HG03354 (cell line): ENCODE measurements around the gene ANXA1.

ENCODE experiments used
- ATAC-seq: cut with Tn5 transposase; IDR thresholded peaks from one replicate; pipeline ENCODE4 v1.9.1; 2021; ENCODE audit warnings: mild to moderate bottlenecking; ENCODE audit not compliant: unreplicated experiment, poor library complexity, severe bottlenecking

ANXA1 gene

DNA sequence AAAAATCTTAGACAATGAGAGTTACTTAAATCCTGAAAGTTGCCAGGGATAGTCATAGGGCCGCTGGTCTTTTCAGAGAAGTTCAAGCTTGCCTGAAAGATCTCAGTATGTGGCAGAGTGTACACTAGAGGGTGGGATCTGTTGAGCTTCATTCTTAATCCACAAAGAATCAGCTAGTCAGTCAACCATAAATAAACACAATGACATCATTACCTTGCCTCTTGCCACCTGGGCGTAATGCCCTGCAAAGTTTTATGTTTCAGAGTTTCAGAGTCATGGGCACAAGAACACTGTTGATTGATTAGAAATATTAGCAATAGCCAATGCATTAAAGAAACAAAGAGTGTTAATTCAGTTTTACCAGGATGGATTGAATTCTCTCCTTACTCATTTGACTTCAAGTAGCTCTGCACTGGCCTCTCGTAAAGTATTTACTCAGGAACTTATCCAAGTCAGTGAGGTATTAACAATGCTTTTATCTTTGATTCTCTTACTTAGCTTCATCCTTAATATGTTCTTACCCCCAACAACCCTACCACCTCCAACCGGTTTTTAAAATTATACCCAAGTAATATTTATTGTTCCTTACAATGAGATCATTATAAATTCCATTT is 14.3 kb upstream of the ANXA1 start:
- ATAC-seq: no peak

DNA sequence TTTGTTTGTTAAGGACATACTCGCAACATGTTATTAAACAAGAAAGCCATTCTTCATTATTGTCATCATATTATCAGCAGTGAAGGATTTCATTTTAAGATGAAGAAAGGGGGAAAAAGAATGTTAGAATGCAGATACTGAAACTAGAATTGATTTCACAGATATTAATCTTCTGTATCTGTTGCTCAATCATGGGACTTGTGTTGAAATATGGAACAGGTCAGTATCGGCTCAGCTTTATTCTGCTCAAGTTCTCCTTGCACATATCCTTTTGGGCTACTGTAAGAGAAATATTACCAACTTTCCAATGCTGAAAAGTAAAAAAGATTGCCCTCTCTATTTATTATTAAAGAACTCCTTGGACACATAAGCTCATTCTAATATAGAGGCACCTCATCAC is 13.8 kb upstream of the ANXA1 start:
- ATAC-seq: no peak

DNA sequence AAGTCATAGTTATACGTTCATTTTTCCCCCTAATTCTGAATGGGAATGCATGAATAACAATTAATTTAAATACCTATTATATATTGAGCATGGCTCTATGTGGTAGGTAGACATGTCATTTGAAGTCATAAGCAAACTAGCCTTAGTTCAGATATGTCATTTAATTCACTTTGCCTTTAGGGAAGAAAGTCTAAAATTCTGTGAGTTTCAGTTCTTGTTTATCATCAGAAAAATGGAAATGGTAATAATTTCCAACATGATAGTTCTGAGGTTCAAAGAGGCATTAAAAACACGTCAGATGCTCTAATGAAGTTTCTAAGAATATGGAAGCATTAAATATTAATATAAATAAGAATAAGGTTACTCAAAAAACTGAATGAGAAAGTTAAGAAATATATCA is 13.1 kb upstream of the ANXA1 start:
- no peak for ATAC-seq

DNA sequence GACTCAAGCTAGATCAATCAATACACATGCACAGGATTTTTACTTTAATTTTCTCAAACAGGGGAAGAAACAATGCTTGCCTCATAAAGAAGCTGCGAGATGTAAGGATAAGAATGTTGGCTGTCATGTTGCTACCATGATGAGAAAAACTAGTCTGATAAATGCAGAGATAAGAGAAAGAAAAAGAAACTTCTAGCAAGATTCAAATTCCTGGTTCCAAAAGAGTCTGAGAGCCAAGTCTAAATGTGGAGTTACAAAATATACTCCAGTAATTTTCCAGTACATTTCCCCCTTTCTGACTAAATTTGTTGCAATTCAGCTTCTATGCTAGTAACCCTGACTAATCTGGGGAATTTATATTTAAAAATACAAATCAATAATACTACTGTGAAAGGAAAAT is 10.4 kb upstream of the ANXA1 start:
- no peak for ATAC-seq

DNA sequence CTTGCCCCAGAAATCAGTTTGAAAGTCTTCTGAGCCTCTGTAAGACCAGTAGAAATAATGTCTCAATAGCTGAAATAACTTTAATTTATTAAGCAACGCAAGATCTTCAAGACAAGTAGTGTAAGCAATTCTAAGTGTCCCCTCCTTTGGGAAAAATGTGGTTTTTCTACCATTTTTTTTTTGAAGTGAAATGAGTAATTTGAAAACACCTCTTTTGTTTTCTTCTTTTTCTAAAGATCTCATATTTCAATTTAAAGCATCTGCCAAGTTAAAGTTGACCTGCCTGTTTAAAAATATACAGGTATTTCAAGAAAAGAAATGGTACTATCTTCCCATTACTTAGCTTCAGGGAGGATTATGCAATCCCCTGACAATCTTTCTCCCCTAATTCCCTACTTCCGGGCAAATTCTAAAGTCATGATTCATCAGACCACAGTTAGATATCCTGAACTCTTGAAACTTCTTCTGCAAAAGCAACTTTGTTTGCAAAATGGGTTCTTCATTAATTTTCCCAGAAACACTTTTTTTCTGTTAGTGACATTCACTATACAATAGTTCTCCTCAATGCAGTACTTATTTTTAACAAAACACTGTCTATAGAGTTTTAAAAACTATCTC is 7.8 kb upstream of the ANXA1 start:
- ATAC-seq: no peak

DNA sequence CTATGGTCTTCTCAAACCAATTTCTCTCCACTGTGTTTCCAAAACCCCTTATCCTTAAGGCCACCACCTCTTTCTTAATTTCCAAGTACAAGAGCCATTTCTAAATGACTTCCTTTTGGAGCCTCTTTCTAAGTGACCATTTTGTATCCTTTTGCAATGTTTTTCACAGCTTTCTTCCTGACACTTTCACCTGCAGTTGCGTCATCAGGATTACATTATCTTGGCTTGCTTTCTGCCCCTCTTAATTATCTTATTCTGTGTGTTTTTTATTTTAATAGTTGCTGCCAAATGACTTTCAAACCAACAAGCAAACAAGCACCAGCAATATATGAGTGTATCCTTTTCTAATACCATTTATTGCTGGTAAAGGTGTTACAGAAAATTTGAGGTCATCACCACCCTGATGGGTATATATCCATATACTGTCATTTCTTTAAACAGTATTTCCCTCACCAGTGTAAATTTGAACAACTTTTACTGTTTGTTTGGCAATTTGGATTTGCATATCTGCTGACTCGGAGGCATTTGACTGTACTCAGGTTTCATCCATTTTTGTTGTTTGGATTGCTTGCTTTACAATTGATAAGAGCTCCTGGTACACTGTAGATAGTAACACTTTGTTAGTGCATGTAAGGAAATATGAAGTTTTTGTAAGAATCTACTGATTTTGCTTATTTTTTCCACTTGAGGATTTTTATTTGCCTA is 5.4 kb upstream of the ANXA1 start:
- ATAC-seq: no peak

DNA sequence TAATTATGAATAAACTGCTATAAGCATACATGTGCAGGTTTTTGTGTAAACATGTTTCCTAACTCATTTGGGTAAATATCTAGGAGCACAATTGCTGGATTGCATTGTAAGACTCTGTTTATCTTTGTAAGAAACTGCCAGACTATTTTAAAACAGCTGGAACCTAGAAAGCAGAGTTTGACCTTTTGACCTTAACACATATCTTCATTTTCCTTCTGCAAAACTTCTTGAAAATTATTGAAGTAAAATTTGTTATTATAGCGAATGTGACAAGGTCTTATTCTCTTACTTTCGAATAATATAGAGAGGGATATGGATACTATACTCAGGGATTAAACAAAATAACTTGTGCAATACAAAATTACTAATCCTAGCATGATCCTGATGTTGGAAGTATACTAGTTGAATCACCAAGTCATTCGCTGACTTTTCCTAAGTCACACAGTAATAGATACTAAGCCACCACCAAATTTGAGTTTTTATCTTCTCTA is 3.2 kb upstream of the ANXA1 start:
- ATAC-seq: no peak

DNA sequence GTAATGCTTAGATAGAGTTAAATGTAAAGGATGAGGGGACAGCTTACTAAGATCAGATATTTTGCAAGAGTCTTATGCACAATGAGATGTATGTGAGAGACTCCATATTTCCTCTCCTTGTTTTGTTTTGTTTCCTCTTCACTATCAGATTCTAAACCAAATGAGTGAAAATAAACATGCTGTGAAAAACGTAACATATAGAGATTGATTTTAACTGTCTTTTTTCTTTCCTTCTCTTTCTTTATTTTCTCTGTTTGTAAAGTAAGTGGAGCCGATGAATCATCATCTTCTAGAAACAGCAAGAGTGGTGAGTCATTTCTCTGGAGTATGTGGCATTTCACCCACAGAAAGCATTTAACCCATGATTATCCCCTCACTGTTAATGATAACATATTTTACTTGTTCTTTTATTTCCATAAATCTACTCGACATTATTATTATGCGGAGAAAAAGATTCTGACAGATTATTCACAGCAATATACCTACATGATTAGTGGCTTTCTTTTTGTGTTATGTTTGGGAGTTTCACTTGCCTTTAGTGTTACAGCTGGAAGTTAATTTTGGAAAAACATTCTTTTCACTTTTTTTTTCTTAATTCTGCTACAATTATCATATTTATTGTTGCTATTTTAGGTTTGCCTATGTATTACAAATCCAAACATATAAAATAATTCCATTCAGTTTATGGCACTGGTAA is 2.1 kb upstream of the ANXA1 start:
- ATAC-seq: peak; percentile 87

DNA sequence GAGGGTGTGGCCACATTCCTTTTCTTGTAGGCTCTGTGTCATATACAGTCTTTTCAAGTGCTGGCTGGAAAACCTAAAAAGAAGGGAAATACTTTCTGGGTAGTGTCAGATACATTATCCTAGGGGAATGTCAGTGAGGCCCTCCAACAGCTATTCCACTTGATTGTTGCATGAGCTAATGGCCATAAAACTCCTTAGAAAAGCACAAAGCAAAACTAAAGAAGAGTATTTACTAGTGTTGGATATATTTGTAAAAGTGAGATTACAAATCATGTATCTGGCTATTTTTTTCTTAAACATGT is 829 bp downstream of the ANXA1 start:
- no peak for ATAC-seq

DNA sequence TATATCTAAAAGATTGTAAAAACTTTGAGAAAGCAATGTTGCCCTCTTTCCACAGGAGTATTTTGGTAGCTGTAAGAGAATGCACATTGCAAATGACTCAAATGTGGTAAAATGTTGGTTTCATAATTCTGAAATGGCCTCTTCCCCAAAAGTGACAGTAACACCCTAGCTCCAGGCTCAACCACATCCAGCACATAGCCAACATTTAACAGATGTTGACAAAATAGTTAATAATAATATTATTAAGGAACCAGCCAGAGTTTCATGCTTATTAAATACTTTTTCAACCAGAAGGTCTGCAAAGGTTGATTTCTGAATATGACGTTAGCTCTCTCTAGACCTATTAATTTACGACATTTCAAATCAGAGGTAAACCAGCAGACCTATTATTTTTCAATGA is 1.3 kb downstream of the ANXA1 start:
- peak; percentile 58 for ATAC-seq

DNA sequence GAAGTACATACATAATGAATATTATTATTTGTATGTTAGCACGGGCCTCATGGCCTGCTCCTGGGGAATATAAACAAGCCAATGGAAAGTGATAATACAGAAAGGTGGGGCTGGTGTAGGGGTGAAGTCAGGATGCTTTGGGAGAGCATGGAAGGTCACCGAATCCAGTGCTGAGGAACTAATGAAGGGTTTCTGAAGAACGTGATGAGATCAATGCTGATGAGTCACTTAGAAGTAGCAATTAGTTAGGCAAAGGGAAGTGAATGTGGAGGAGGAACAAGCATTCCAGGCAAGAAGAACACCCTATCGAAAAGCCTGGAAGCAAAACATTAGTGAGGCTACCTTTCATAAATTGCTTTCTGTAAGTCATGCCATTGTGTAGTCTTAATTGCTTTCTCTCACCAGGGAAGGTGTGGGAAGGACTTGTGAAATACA is 2.1 kb downstream of the ANXA1 start:
- ATAC-seq: no peak

DNA sequence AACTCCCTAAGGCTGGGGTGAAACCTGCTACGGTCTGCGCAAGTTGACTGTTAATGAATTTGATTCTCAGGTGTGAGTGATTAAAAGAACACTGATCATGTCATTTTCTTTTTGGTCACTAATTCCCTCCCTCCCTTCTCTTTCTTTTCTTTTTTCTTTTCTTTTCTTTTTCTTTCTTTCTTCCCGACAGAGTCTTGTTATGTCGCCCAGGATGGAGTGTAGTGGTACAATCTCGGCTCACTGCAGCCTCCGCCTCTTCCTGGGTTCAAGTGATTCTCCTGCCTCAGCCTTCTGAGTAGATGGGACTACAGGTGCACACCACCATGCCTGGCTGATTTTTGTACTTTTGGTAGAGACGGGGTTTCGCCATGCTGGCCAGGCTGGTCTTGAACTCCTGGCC is 2.6 kb downstream of the ANXA1 start:
- no peak for ATAC-seq

DNA sequence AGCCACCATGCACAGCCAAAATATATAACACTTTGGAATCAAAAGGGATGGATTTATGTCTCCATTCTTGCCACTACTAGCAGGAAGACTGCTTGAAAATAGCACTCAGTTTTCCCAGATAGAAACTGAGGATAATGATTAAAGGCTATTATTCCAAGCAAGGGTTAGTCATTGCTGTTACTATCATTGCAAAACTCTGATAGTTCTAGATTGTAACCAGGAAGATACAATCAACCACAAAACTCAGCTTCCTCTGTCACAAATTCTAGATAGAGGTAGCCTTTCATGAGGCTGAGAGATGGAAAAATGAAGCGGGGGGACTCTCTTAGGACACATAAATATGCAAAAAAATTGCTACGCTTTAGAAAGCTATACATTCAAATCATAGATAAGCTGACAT is 3.1 kb downstream of the ANXA1 start:
- ATAC-seq: no peak

DNA sequence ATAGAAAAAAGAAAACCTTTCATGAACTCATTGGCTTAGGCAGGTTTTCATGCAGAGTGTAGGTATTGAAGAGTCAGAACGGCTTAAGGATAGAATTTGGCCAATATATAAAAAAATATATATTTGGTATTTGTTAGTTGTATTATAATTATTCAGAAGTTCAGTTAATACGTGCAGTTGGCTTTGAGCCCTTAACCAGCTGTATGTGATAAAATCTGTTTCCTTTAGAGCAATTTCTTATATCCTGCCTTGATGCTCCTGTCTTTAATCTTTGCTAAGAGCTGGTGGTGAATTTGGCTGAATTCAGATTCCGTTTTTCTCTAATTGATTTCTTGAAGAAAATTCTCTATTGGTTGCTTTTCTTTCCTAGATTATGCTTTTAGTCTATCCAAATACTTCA is 3.7 kb downstream of the ANXA1 start:
- no peak for ATAC-seq

DNA sequence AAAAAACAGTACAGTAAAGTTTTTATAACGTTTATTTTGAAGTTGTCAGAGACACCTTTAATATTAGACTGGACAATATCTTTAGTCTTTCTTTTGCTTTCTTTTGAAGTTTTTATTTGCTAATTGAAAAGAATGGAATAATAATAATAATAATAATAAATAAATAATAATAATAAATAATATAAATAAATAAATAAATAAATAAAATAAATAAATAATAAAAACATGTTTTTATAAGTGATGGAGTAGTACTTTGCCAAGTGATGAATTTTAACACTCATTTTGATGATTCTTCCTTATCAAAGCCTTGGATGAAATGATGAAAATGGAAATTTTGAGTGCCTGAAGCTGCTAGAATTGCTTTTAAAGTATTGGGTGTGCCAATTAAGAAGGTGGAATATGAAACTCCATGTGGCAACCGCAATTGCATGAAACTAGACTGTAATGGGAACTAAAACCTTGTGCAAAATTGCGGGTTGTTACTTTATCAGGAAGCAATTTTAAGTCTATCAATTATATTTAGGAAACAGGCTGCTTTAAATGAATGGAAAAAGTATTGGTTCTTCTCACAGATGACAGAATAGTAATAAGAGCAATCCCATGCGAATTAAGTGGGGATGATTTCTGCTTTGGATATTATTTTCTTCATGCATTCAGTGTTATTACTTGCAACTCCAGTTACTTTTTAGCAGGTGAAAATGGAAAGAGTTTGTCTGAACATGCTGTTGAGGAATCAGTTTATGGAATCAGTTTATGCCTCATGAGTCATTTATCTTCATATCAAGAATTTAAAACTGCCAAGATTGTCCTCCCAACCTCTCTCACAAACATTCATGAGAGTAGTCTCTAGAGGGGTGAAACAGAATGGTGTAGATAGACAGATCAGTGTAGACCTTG is 4.6 kb downstream of the ANXA1 start:
- ATAC-seq: no peak

DNA sequence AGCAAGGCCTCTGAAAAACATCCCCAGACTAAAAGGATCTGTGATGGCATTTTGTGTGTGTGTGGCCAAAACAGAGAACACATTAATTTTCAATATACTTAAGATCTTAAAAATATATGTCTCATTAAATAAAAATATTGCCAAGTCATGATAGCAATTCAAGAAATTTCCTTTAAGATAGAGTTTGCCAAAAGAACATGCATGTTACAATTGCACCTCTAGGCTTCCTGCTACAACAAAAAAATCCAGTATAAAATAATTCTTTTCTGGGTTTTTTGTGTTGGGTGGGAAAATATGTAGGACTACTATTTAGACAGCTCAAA is 5.2 kb downstream of the ANXA1 start:
- ATAC-seq: no peak

DNA sequence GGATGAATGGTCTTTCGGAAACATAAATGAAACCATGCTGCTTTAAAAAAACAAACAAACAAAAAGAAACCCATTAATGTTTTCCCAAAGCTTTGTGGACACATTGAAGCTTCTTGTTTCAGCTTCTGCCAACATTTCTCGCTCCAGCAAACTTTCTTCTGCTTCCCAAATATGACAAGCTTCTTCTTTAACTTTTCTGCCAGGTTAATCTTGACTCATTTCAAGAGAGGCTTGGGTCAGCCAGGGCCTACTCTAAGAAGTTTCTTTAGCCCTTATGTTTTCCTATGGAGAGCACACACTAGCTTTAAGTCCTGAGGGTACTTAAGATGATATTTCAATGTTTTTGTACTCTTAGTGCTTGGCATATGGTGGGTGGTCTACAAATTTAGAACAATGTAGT is 6.1 kb downstream of the ANXA1 start:
- ATAC-seq: no peak

DNA sequence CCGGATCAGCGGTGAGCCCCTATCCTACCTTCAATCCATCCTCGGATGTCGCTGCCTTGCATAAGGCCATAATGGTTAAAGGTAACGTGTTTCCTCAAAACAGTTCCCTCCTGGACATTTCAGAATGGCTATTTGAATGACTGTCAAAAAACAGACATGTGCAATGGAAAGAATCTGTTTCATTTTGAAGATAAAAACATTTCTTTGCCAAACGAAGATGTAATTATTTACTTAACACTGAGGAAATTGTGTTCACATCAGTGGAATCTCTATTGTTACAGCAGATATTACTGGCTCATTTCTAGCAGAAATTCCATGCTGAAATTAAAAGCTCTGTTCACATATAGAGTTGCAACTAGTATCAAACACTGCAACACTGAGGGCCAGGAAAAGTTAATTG is 7.1 kb downstream of the ANXA1 start:
- no peak for ATAC-seq

DNA sequence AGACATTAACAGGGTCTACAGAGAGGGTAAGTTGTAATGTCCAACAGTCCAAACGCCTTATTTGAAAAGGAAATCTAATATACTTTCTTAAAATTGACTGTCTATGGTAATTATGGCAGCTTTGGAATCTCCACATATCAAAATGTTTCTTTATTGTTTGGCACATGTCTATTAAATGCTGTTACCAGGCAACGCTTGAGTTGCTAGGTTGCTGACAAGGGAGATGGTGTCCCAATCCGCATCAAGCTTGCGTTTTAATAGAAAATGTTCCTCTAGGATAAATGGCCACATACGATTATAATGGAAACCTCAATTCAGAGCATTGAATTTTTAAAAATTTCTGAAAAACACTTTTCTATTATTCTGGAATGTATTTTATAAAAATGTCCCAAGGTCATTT is 9.2 kb downstream of the ANXA1 start:
- no peak for ATAC-seq
